HG03097 (cell line): ENCODE measurements around the gene ACTN2.

Experiments used
- ATAC-seq: cut with Tn5 transposase; IDR thresholded peaks from one replicate; pipeline ENCODE4 v1.9.1; 2021; ENCODE audit not compliant: unreplicated experiment, low FRiP score

ACTN2 gene

GRCh38 chr1:236734141-236734765 lies 48.0 kb downstream of the ACTN2 start:
- ATAC-seq, result no peak

DNA sequence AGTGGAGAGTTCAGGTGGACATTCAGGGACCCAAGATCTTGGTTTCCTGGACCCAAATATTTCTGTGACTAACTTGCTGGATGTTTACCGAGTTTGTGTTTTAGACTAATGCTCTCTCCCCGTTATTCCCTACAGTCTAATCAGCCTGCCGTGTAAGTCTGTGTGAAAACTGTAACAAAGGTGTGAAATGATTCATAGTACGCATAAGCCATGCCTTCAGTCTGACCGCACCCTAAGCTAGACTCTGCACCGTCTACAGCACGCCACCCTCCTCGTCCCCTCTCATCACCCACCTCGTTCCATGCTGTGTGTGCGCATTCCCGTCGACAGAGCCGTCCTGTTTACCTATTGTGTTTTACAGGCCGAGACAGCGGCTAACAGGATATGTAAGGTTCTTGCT lies 50.5 kb downstream of the ACTN2 start:
- no peak for ATAC-seq

- no peak for ATAC-seq
Measured at GRCh38 chr1:236741753-236742152, 55.5 kb downstream of the ACTN2 start.

DNA sequence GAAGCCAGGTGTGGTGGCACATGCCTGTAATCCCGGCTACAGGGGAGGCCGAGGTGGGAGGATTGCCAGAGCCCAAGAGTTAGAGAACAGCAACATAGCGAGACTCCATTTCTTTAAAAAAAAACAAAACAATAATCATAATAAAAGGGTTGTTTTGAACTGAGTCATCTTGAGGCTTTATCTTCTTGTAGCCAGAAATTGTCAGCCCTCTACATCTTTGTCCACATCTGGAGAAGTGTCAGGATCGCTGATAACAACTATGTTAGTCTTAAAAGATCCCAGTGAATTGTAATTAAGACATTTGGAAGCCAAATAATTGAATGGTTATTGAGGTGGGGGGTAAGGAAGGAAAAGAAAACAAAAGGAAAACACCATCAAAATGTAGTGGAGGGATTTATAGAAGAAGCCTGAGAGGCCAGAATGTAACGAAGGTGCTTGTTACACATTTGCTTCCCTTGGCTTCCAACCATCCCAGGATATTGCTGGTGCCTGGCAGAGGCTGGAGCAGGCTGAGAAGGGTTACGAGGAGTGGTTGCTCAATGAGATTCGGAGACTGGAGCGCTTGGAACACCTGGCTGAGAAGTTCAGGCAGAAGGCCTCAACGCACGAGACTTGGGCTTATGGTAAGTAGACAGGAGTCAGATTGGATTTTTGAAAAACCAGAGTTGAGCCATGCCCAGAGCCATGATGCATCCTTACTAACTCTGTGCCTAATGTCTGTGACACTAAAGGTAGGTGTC lies 56.3 kb downstream of the ACTN2 start:
- ATAC-seq, result no peak

GRCh38 chr1:236744533-236744932 lies 58.2 kb downstream of the ACTN2 start:
- ATAC-seq, result no peak

DNA sequence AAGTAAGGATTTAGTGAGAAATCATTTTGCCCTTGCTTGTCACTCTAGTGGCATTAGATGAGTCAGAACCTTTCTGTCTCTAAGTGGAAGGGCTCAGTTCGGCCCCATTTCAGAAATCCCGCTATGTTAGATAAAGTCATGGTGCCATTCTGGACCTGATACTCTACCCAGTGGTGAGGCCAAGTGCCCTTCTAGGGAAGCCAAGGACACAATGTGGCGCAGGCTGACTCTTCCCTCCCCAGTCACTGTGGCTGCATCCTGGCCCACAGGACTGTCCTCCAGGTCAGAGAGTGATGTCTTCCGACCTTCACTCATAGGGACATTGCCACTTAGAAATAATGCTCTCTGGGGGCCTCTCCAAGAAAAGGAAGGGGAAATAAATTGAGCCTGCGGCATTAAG lies 60.5 kb downstream of the ACTN2 start:
- no peak for ATAC-seq

DNA sequence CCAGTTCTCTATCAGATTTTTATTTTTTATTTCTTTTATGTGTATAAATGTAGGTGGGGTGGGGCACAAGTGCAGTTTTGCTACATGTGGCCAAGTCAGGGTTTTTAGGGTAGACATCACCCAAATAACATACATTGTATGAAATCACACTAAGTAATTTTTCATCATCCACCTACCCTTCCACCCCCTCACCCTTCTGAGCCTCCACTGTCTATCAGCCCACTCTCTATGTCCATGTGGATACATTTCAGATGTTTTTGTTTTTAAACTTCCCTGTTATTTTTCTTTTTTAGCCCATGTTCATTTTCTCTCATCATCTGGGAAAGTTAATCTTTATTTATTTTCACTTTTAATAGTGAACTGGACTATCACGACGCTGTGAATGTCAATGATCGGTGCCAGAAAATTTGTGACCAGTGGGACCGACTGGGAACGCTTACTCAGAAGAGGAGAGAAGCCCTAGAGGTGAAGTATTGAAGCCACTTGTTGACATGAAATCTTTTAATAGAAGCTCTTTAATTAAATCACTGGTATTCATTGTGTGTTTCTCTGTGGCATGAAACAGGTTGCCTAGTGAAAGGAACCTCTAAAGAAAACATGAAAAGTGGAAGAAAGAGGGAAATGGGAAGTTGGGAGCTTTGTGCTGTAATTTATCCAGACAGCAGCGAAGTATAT lies 61.1 kb downstream of the ACTN2 start:
- ATAC-seq, result no peak

- no peak for ATAC-seq
Measured at GRCh38 chr1:236748268-236748870, 62.1 kb downstream of the ACTN2 start.

- ATAC-seq, result no peak
Measured at GRCh38 chr1:236750928-236751327, 64.6 kb downstream of the ACTN2 start.

- no peak for ATAC-seq
Measured at GRCh38 chr1:236751385-236751784, 65.1 kb downstream of the ACTN2 start.

DNA sequence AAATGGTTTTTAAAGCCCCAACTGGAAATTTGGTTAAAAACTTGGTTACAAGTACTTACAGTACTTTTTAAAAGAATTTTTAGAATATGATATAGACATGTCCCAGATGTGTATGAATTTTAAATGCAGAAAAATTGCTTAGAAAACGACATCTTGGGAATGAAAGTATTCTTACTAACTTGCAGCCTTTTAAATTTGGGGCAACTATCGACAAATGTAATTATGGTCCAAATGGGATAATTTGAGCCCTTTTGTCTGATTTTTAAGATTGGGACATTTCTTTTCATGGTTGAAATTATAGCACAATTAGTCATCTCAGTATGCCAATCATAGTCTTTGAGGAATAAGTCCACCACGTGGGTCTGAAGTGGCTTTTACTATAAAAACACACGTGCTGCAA lies 65.6 kb downstream of the ACTN2 start:
- ATAC-seq, result no peak

GRCh38 chr1:236753516-236753915 lies 67.2 kb downstream of the ACTN2 start:
- no peak for ATAC-seq

- ATAC-seq, result no peak
Measured at GRCh38 chr1:236753964-236754363, 67.7 kb downstream of the ACTN2 start.

DNA sequence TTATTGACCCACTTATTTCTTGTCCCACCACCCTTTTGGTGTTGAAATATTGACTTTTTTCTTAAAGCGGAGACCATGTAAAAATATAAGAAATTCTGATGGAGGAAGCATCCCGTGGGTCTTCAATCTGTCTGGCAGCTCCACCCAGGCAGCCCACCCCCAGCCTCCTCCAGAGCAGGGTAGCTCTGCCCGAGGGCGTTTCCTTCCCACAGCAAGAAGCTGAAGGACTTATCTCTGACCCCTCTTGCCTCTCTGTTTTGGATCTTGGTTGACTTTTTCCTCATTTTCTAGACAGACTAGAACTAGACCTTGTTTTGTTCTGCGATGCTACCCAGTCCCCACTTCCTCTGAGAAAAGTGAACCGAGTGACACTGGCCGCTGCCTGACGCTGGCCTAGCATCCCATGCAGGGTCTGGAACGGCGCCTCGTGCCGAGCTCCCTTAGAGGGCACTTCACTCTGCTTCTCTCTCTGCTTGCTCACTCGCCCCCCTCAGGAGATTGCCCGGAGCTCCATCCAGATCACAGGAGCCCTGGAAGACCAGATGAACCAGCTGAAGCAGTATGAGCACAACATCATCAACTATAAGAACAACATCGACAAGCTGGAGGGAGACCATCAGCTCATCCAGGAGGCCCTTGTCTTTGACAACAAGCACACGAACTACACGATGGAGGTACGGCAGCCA lies 68.4 kb downstream of the ACTN2 start:
- ATAC-seq, result no peak

DNA sequence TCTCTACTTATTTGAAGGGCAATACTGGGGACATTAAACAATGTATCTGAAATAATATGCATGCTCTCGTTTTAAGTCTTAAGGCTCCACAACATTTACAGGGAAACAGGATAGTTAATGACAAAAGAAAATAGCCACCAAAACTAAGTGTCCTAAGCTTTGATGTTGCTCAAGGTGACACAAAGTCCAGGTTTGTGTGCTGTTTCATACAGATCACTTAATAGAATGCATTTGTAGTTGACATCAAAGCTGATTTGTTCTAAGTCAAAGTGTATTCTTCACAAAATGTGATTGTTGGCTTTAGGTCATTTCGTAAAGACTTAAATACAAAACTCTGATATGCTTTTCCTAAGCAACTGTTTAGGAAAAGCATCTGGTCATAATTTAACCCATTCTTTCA lies 71.3 kb downstream of the ACTN2 start:
- ATAC-seq, result no peak

- ATAC-seq, result no peak
Measured at GRCh38 chr1:236759252-236759859, 73.1 kb downstream of the ACTN2 start.

DNA sequence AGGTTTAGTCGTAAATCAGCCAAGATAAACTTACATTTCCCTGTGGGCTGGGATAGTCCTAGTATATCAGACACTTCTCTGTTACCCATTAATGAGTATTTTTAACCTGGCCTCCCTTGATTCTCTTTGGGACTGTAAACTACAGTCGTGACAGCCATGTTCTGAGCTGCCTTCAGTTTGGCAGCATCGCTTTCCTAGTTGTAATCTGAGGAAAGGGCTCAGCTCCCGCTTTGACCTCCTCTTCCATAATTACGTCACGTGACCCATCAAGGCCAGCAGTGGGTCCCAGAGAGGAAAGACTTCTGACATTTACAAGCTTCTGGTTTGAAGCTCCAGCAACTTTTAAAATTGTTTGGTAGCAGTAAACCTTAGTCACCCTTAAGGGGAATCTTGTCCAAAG lies 74.2 kb downstream of the ACTN2 start:
- ATAC-seq, result no peak

DNA sequence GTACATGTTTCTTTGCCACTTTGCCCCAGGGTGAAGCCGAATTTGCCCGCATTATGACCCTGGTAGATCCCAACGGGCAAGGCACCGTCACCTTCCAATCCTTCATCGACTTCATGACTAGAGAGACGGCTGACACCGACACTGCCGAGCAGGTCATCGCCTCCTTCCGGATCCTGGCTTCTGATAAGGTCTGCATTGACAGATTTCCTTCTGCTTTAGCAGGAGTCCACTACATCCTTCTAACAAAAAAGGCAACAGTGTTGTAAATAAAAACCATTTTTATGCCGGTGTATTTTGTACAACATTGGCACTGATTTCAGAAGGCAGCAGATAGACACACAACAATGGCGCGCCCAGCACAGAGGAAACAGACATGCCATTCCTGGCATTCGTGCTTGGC lies 74.7 kb downstream of the ACTN2 start:
- ATAC-seq, result no peak

DNA sequence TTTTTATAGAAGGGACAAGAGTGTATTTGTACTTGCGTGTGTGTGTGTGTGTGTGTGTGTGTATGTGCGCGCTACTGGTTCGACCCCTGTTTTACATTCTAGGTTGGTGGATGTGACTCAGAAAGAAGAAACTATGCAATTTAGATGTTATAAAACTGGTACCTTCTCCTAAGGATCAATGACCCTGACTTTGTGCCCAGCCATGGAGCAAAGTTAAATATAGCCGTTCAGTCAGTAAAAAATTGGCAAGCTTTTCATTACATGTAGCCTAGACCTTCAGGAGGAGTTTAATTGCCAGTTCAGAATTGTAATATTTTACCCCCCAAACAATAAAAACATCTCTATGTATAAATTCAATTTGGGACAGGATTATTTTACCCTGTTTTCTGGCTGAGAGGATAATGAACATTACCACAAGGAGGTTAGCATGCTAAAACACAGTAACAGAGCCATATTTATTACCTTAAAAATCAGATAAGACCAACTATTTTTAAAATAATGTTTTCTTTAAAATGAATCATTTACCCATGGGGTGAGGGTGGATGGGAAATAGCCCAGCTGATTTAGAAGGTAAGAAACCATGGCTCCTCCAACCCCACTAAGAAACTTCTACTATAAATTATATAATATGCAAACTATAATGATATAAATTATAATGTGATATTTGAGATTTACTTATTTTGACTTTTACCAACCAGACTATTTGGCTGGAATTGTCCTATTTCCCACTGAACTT lies 75.3 kb downstream of the ACTN2 start:
- ATAC-seq, result no peak

- ATAC-seq, result no peak
Measured at GRCh38 chr1:236762410-236762809, 76.1 kb downstream of the ACTN2 start.
